Upper lobe of right lung (tissue), 1 donor: ENCODE measurements around the gene SAP30BP. TPM values are rescaled to one million over a fixed set of nuclear protein-coding genes. Genes with fewer than 3 reads are reported as not detected.
"Not testable (repeated sequence)": the region's sequence is repeated elsewhere in the genome, so short reads cannot be mapped to it uniquely, and the experiment has no call there.

Source experiments
- ATAC-seq: fragments of 200-7000 bp; cut with Tn5 transposase; one replicate; pipeline ENCODE4 v1.9.1; 2020; ENCODE audit warnings: mild to moderate bottlenecking, moderate library complexity
- DNase-seq: peaks from one replicate; pipeline ENCODE4 v3.0.0-alpha.2; 2020
- H3K27ac ChIP-seq: fragments of 200-600 bp; one replicate; pipeline ENCODE4 v1.8.0; 2022
- H3K27me3 ChIP-seq: fragments of 200-600 bp; one replicate; pipeline ENCODE4 v1.8.0; 2022; ENCODE audit warnings: mild to moderate bottlenecking
- H3K36me3 ChIP-seq: fragments of 200-600 bp; one replicate; pipeline ENCODE4 v1.8.0; 2022
- H3K4me1 ChIP-seq: fragments of 200-600 bp; one replicate; pipeline ENCODE4 v1.8.0; 2022
- H3K4me3 ChIP-seq: fragments of 200-600 bp; one replicate; pipeline ENCODE4 v1.8.0; 2022; ENCODE audit warnings: mild to moderate bottlenecking
- H3K9me3 ChIP-seq: fragments of 200-600 bp; one replicate; pipeline ENCODE4 v1.8.0; 2022
- intact Hi-C: fragments of 100-400 bp; cut with DNase I; formaldehyde crosslinking; loops from one replicate; pipeline ENCODE4 v1.11.0; 2022
- total RNA-seq: library from RNA; stranded (reverse); fragmentation: NEBNext Ultra II Directional; extraction: Animal tissue kit (Norgen Biotek cat#: 25700); gene quantifications from one replicate; pipeline ENCODE4 v1.2.1, GENCODE V29; 2021
- TF ChIP-seq, protein P1 (sequence below): fragments of 200-600 bp; IDR thresholded peaks from one replicate; pipeline ENCODE4 v1.8.0; 2022; ENCODE audit warnings: antibody characterized with exemption
- donor health status: DM: no; HTN: yes; CAD: no; lungs with severe emphysema.

SAP30BP gene
- total RNA-seq, 1 donor from 2014 or later, result 71.4 TPM

DNA sequence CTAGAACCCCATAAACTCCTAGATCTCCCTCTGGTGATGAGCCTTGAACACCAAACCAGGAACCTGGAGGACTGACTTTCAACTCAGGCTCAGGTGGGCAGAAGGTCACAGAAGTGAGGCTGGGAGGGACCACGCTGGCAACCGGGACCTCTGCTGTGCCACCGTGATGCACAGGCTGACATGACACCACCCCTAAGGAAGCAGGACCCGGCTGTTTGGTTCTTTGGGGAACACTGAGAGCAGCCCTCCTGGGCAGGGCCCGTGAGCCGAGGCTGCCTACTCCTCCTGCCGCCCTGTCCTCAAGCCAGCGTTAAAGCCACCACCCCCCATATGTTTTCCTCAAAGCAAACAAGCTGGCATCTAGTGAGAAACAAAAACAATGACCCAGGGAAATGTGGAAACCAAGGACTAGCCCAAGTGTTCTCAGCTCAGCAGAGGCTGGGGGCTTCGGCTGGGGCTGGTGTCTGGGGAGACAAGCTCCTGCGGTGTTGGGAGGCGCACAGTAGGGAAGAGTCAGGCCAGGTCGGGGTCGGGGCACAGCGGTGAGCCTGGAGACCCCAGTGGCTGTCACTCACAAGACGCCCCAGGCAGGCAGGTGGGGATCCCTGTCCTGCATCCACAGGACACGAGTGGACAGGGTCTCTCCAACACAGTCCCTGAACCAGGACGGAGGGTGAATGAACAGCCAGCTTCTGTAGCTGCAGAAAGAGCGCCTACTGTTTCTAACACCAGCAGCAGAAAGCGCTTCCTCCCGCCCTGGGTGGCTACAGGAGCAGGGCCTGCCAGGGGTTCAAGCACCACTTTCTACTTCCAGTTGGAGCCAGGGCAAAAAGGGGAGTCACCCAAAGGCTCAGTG is 32.2 kb upstream of the SAP30BP start:
- Histone ChIP-seq H3K36me3 (peaks cover 9% of the 10 kb centered on the region), H3K9me3 (no peaks in the 10 kb centered on the region), H3K27me3 (no peaks in the 10 kb centered on the region), H3K4me1 (peaks cover 29% of the 10 kb centered on the region), H3K4me3 (no peak overlapping the region), H3K27ac (peak overlapping the region; percentile 60)
- intact Hi-C loops, result no loop called here
- DNase-seq (no peak), ATAC-seq (no peak)
- TF ChIP-seq, protein P1, sequence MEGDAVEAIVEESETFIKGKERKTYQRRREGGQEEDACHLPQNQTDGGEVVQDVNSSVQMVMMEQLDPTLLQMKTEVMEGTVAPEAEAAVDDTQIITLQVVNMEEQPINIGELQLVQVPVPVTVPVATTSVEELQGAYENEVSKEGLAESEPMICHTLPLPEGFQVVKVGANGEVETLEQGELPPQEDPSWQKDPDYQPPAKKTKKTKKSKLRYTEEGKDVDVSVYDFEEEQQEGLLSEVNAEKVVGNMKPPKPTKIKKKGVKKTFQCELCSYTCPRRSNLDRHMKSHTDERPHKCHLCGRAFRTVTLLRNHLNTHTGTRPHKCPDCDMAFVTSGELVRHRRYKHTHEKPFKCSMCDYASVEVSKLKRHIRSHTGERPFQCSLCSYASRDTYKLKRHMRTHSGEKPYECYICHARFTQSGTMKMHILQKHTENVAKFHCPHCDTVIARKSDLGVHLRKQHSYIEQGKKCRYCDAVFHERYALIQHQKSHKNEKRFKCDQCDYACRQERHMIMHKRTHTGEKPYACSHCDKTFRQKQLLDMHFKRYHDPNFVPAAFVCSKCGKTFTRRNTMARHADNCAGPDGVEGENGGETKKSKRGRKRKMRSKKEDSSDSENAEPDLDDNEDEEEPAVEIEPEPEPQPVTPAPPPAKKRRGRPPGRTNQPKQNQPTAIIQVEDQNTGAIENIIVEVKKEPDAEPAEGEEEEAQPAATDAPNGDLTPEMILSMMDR, result no peak

DNA sequence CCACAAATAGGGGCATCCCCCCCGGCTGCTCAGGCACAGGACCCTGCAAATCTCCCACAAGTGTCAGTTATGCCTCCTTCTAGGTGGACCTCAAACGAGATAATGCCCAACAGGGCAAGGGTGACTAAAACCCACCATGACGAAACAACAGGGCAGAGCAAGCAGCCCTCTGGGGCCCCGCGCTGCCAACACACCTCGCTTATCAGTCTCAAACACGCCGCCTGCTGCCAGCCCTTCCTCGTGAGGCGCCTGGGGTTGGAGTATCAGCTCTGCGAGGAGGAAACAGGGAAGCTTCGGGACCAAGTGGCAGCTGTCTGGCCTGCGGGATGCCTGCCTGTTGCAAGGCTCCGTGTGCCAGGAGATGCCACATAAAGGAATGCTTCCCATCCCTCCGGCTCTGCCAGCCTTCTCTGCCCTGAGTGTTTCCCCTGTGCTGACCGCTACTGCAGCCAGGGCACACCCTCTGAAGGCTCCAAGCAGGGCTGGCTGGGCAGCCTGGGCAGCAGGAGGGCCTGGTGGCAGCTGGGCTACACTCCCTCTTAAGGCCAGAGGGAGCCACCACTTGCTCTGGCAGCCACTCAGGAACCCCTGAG is 31.4 kb upstream of the SAP30BP start:
- TF ChIP-seq, protein P1, result no peak
- Histone ChIP-seq H3K36me3 (peaks cover 4% of the 10 kb centered on the region), H3K4me1 (peaks cover 29% of the 10 kb centered on the region), H3K4me3 (no peak overlapping the region), H3K9me3 (no peaks in the 10 kb centered on the region), H3K27ac (peak overlapping the region; percentile 60), H3K27me3 (no peaks in the 10 kb centered on the region)
- intact Hi-C loops, result no loop called here
- DNase-seq (peak; percentile 82), ATAC-seq (peak; percentile 9)

DNA sequence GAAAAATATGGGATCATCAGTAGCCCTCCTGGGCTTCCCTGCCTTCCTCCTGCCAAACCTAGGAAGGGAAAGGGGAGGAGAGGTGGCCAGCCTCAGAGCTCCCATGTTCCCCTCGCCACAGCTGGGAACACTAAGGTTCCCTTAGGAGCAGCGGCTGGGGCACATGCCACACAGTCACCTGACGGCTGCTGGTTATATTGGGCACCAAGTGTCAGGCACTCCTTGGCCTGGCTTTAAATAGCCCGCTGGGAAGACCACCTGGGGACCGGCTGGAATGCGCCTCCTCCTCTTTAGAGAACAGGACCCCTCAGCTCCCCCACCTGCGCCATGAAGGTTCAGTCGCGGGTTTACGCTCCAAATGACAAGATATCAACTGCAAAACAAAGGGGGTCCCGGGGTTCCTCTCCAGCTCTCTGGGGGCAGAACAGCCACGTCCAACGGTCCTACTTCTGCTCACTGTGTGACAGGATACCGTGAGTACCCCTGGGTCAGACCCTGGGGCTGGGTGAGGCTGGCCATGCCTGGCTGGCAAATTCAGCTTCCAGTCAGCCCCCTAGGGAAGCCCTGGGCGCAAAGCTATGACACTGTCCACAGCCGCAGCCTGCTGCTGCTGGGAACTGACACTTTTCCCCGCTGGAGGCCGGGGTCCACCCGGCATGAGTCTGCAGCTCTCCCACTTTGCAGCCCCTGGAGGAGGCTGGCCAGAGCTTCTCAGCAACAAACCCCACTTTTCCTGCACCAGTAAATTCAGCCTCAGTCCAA is 30.6 kb upstream of the SAP30BP start:
- TF ChIP-seq, protein P1, result no peak
- Histone ChIP-seq H3K36me3 (no peaks in the 10 kb centered on the region), H3K9me3 (no peaks in the 10 kb centered on the region), H3K4me3 (no peak overlapping the region), H3K27me3 (no peaks in the 10 kb centered on the region), H3K4me1 (peaks cover 29% of the 10 kb centered on the region), H3K27ac (peak overlapping the region; percentile 60)
- ATAC-seq (no peak), DNase-seq (no peak)
- intact Hi-C loops, result no loop called here

DNA sequence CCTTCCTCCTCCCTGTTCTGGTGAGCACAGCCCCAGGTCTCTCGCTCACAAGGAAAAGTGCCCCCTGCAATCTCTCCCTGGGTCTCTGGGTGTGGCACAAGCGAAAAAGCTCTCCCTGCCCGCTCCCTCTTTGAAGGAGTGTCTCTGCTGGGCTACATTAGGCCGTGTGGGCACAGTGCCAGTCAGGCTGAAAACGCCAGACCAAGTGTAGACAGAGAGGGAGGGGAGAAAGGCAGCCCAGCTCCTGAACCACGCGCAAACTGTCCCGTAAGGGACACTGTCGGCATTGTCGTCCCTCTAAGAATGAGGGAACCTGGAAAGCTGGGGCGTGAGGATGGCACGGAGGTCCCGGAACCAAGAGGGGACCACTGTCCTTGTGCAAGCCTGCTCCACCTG is 30.0 kb upstream of the SAP30BP start:
- DNase-seq, result no peak
- no peaks in the 10 kb centered on the region for H3K27me3 ChIP-seq
- ATAC-seq, result no peak
- H3K9me3 ChIP-seq, result no peaks in the 10 kb centered on the region
- H3K36me3 ChIP-seq, result no peaks in the 10 kb centered on the region
- TF ChIP-seq, protein P1, result no peak
- intact Hi-C loops, result no loop called here
- peaks cover 29% of the 10 kb centered on the region for H3K4me1 ChIP-seq
- H3K27ac ChIP-seq, result peak overlapping the region; percentile 26
- H3K4me3 ChIP-seq, result no peak overlapping the region

DNA sequence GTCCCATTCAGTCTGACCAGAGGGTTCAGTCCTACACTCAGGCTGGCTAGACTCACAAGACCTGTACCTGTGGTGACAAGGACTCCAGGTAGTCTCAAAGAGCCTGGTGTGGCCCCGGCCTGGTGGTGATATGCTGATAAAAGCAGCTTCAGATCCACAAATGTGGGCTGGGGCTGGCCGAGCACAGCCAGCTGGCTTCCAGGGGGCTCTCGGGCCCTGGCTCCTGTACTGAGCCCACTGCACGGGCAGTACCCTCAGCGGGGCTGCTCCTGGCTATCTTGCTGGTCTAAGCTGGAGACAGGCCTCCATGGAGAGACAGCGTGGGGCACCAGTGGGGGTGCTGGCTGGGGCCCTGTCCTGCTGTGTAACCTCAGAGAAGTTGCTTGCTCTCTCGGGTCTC is 29.6 kb upstream of the SAP30BP start:
- TF ChIP-seq, protein P1, result no peak
- no peak overlapping the region for H3K4me3 ChIP-seq
- H3K36me3 ChIP-seq, result no peaks in the 10 kb centered on the region
- H3K27ac ChIP-seq, result peak overlapping the region; percentile 26
- DNase-seq (no peak), ATAC-seq (no peak)
- peaks cover 27% of the 10 kb centered on the region for H3K4me1 ChIP-seq
- no peaks in the 10 kb centered on the region for H3K27me3 ChIP-seq
- H3K9me3 ChIP-seq, result no peaks in the 10 kb centered on the region
- intact Hi-C loops, result no loop called here

DNA sequence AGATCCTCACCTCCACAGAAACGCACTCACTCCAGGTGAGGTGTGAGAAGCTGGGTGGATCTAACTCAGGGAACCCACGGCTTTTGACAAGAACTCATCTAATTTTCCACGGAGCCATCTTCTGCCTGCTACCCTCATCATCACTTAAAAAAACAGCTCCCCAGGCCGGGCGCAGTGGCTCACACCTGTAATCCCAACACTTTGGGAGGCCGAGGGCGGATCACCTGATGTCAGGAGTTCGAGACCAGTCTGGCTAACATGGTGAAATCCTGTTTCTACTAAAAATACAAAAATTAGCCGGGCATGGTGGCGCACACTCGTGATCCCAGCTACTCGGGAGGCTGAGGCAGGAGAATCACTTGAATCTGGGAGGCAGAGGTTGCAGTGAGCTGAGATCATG is 29.1 kb upstream of the SAP30BP start:
- intact Hi-C loops, H3K36me3 ChIP-seq, H3K9me3 ChIP-seq, ATAC-seq, H3K27me3 ChIP-seq, DNase-seq, H3K4me3 ChIP-seq, H3K27ac ChIP-seq: not testable (repeated sequence)
- H3K4me1 ChIP-seq, result peaks cover 22% of the 10 kb centered on the region
